HEK293 (cell line): ENCODE results near the gene RASD1.

Experiments used
- CTCF ChIP-seq: fragments of 450-650 bp; formaldehyde crosslinking; IDR thresholded peaks from 2 replicates; pipeline ENCODE4 v1.5.1; 2016; ENCODE audit warnings: missing biosample characterization, missing genetic modification characterization
- YY1 ChIP-seq: fragments of 450-650 bp; formaldehyde crosslinking; IDR thresholded peaks from 2 replicates; pipeline ENCODE4 v1.5.1; 2018; ENCODE audit warnings: missing biosample characterization, missing genetic modification characterization
- ZEB2 ChIP-seq: fragments of 450-650 bp; formaldehyde crosslinking; IDR thresholded peaks from 2 replicates; pipeline ENCODE4 v1.5.1; 2016; ENCODE audit warnings: missing biosample characterization, missing genetic modification characterization
- ZNF335 ChIP-seq: fragments of 450-650 bp; formaldehyde crosslinking; conservative IDR thresholded peaks from 2 replicates; pipeline ENCODE4 v1.5.1; 2016; ENCODE audit warnings: missing biosample characterization, missing genetic modification characterization
- ZNF707 ChIP-seq: fragments of 450-650 bp; formaldehyde crosslinking; IDR thresholded peaks from 2 replicates; pipeline ENCODE4 v1.5.1; 2016; ENCODE audit warnings: missing biosample characterization, missing genetic modification characterization
- TF ChIP-seq, protein P1 (sequence below): IDR thresholded peaks from 2 replicates; pipeline ENCODE4 v1.6.1; 2011; ENCODE audit warnings: mild to moderate bottlenecking, low read depth, low read length, borderline replicate concordance

DNA sequence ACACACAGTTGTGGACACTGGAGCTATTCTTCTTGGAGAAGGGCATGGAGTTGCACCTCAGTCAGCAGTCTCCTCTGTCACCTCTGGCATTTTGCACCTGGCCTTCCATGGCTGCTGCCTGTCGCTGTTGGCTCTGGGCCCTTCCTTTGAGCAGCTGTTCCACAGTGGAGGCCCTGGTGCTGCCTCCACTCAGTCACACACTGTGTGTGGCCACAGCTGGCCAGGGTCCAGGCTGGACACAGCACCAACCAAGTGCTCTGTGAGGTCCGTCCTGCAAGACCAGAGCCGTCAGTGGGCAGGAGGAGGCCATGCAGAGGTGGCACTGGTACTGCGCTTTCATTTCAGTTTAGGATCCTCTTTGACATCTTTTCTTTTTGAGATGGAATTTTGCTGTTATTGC is 41.0 kb downstream of the RASD1 start:
- TF ChIP-seq CTCF (tag by site-specific recombination) = no peak
- TF ChIP-seq YY1 (tag by site-specific recombination) = no peak
- no peak for TF ChIP-seq ZNF335 (tag by site-specific recombination)
- TF ChIP-seq ZEB2 (tag by site-specific recombination) = no peak
- TF ChIP-seq, protein P1, sequence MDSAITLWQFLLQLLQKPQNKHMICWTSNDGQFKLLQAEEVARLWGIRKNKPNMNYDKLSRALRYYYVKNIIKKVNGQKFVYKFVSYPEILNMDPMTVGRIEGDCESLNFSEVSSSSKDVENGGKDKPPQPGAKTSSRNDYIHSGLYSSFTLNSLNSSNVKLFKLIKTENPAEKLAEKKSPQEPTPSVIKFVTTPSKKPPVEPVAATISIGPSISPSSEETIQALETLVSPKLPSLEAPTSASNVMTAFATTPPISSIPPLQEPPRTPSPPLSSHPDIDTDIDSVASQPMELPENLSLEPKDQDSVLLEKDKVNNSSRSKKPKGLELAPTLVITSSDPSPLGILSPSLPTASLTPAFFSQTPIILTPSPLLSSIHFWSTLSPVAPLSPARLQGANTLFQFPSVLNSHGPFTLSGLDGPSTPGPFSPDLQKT = no peak
- TF ChIP-seq ZNF707 (tag by site-specific recombination) = no peak
